Mesenchymal stem cell (in vitro differentiated cells and primary cell): ENCODE data around the gene STAG3.
A peak's percentile ranks its signal among the peaks of the same experiment; 100 is the strongest.

Experiments
- DNase-seq: peaks from one replicate; pipeline ENCODE4 v3.0.0-alpha.2; 2013
- H2AFZ ChIP-seq: one replicate; pipeline ENCODE4 v1.6.1; 2013; ENCODE audit warnings: low read depth, mild to moderate bottlenecking, control low read depth, inconsistent platforms, low read length, moderate library complexity
- H2AK5ac ChIP-seq: 2 replicates; pipeline ENCODE4 v1.6.1; 2013; ENCODE audit warnings: low read length, moderate library complexity, mild to moderate bottlenecking, inconsistent platforms; ENCODE audit not compliant: severe bottlenecking
- H2BK120ac ChIP-seq: one replicate; pipeline ENCODE4 v1.6.1; 2013; ENCODE audit warnings: low read depth, mild to moderate bottlenecking, inconsistent platforms, low read length, moderate library complexity
- H2BK12ac ChIP-seq, 2 experiments: one replicate each; pipeline ENCODE4 v1.6.1; 2013; ENCODE audit warnings: inconsistent platforms in 2 of 2, low read length in 2 of 2, mild to moderate bottlenecking in 2 of 2, moderate library complexity in 2 of 2, control low read depth in 1 of 2
- H2BK15ac ChIP-seq: one replicate; pipeline ENCODE4 v1.6.1; 2013; ENCODE audit warnings: mild to moderate bottlenecking, low read depth, inconsistent platforms; ENCODE audit not compliant: poor library complexity, severe bottlenecking
- H2BK5ac ChIP-seq: 2 replicates; pipeline ENCODE4 v1.6.1; 2013; ENCODE audit warnings: low read depth, mild to moderate bottlenecking, low read length, control low read depth, inconsistent platforms; ENCODE audit not compliant: poor library complexity, severe bottlenecking
- H3K14ac ChIP-seq, 2 experiments: one replicate each; pipeline ENCODE4 v1.6.1; 2013; ENCODE audit warnings: inconsistent platforms in 2 of 2, low read length in 2 of 2, control low read depth in 1 of 2, mild to moderate bottlenecking in 1 of 2, moderate library complexity in 1 of 2
- H3K18ac ChIP-seq, 2 experiments: one replicate each; pipeline ENCODE4 v1.6.1; 2013; ENCODE audit warnings: inconsistent platforms in 2 of 2, low read length in 2 of 2, control low read depth in 1 of 2, low read depth in 1 of 2, mild to moderate bottlenecking in 1 of 2
- H3K23ac ChIP-seq, 2 experiments: one replicate each; pipeline ENCODE4 v1.6.1; 2013; ENCODE audit warnings: inconsistent platforms in 2 of 2, low read length in 2 of 2, mild to moderate bottlenecking in 2 of 2, moderate library complexity in 2 of 2, control low read depth in 1 of 2
- H3K27ac ChIP-seq: 2 replicates; pipeline ENCODE4 v1.5.1; 2013; ENCODE audit warnings: mild to moderate bottlenecking, moderate library complexity, low read length, control low read depth, inconsistent platforms; ENCODE audit not compliant: poor library complexity, severe bottlenecking
- H3K27me3 ChIP-seq, 2 experiments: 2 replicates each; pipeline versions ENCODE4 v1.6.1 to v1.7.0; 2013; ENCODE audit warnings: low read length in 2 of 2, mild to moderate bottlenecking in 2 of 2, moderate library complexity in 2 of 2, control low read depth in 1 of 2, inconsistent platforms in 1 of 2; ENCODE audit not compliant: control insufficient read depth in 1 of 2, insufficient read depth in 1 of 2
- H3K36me3 ChIP-seq, 2 experiments: 2 replicates each; pipeline versions ENCODE4 v1.6.1 to v1.7.0; 2013; ENCODE audit warnings: low read length in 2 of 2, control low read depth in 1 of 2, inconsistent platforms in 1 of 2, low read depth in 1 of 2, mild to moderate bottlenecking in 1 of 2; ENCODE audit not compliant: insufficient read depth in 2 of 2, control insufficient read depth in 1 of 2
- H3K4ac ChIP-seq, 2 experiments: one replicate each; pipeline ENCODE4 v1.6.1; 2013; ENCODE audit warnings: inconsistent platforms in 2 of 2, low read length in 2 of 2, mild to moderate bottlenecking in 2 of 2, moderate library complexity in 2 of 2, control low read depth in 1 of 2, low read depth in 1 of 2
- H3K4me1 ChIP-seq: 2 replicates; pipeline ENCODE4 v1.6.1; 2013; ENCODE audit warnings: low read depth, low read length, control low read depth; ENCODE audit not compliant: control insufficient read depth, insufficient read depth
- H3K4me2 ChIP-seq: 2 replicates; pipeline ENCODE4 v1.6.1; 2013; ENCODE audit warnings: low read length, mild to moderate bottlenecking, inconsistent platforms; ENCODE audit not compliant: poor library complexity, severe bottlenecking
- H3K4me3 ChIP-seq, 2 experiments: 2 replicates each; pipeline versions ENCODE4 v1.5.1 to v1.7.0; 2013; ENCODE audit warnings: low read length in 2 of 2, mild to moderate bottlenecking in 2 of 2, control low read depth in 1 of 2, low read depth in 1 of 2; ENCODE audit not compliant: insufficient read depth in 1 of 2
- H3K79me1 ChIP-seq: replicated peaks from 2 replicates; pipeline ENCODE4 v1.6.1; 2013; ENCODE audit warnings: mild to moderate bottlenecking, control low read depth, low read length, inconsistent platforms; ENCODE audit not compliant: poor library complexity, severe bottlenecking
- H3K9ac ChIP-seq: 2 replicates; pipeline ENCODE4 v1.7.0; 2013; ENCODE audit warnings: mild to moderate bottlenecking, low read length, moderate library complexity
- H3K9me3 ChIP-seq: 2 replicates; pipeline ENCODE4 v1.7.0; 2013; ENCODE audit warnings: mild to moderate bottlenecking, low read length; ENCODE audit not compliant: control insufficient read depth
- H4K8ac ChIP-seq: one replicate; pipeline ENCODE4 v1.6.1; 2013; ENCODE audit warnings: inconsistent platforms, mild to moderate bottlenecking, low read length, moderate library complexity
- H4K91ac ChIP-seq: one replicate; pipeline ENCODE4 v1.6.1; 2013; ENCODE audit warnings: mild to moderate bottlenecking, low read length, inconsistent platforms
- WGBS: methylation state at CpG from one replicate; pipeline ENCODE4 v1.1.7; 2013; ENCODE audit warnings: mixed read lengths; 5-methylcytosine and 5-hydroxymethylcytosine counted together

The STAG3 gene

DNA sequence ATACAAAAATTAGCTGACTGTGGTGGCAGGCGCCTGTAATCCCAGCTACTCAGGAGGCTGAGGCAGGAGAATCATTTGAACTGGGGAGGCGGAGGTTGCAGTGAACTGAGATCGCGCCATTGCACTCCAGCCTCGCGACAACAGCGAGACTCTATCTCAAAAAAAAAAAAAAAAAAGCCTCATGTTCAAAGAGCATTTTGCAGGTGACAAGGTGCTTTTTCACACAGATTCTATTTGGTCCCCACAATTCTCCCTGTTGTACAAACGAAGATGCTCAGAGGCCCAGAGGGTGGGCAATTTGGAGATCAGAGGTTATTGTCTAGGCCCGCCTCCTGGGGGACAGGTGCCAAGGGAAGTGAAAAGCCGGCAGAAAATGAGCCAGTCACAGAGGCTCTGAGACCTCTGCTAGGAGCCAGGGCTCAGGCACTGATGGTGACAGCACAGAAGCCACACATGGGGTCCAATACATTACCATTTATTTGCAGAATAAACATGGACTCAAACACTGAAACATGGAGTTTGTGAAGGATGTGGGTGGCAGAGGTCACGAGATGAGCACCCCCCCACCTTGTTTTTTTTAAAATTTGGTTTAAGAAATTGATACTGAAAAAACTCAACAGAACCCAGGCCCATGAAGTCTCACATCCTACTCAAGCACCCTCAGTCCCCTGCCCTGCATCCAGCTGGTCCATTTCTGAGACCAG, 8.4 kb upstream of the STAG3 start:
- Histone ChIP-seq H3K23ac (no peak overlapping the region), H3K9ac (no peak overlapping the region), H3K4me2 (no peak overlapping the region), H2BK15ac (no peak overlapping the region), H3K27ac (no peak overlapping the region), H2BK120ac (no peak overlapping the region), H2AFZ (no peak overlapping the region), H3K27me3 (peaks cover 31 to 44% of the 10 kb centered on the region in 2 experiments), H2BK12ac (no peak overlapping the region), H3K14ac (no peak overlapping the region), H3K4me3 (no peak overlapping the region), H4K91ac (no peak overlapping the region), H3K79me1 (no peaks in the 10 kb centered on the region), H3K4ac (no peak overlapping the region), H3K4me1 (peaks cover 26% of the 10 kb centered on the region), H3K18ac (no peak overlapping the region), H2BK5ac (no peak overlapping the region), H4K8ac (no peak overlapping the region), H3K9me3 (no peaks in the 10 kb centered on the region), H2AK5ac (no peak overlapping the region), H3K36me3 (peaks cover 0 to 6% of the 10 kb centered on the region in 2 experiments)
- no peak for DNase-seq
- WGBS: 96% methylated on average over 9 of the region's 11 CpGs

DNA sequence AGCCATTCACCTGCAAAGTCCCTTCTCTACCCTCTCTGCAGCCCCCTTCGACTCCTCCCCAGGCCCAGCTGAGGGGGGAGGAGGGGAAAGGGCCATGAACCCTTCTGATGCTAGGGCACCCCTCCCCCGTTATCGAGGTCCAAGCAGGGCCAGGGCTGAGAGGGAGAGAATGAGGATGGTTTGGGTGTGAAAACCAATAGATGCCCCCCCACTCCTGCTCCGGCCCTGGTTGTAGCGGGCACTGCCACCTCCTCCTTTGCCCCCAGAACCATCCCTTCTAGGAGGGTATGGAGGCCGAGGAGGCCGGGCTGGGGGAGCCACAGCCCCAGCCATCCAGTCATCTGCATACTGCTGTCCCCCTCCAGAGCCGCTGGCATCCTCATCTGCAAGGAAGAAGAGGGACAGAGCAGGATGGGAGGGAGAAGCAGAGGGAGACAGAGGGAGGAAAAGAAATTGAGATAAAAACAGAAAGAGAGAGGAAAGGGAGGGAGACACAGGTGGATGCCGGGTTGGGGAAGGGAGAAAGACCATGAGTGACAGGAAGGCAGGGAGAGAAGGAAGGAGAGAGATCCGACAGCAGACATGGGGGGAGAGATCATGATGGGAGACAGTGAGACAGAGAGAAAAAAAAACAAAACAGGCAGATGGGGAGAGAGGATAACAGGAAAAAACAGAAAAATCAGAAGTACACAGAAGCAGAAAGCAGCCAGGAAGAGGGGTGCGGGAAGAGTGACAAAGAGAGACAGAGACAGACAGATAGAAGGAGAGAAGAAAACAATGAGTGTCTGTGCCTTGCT, 7.4 kb upstream of the STAG3 start:
- peaks cover 35 to 44% of the 10 kb centered on the region in 2 experiments for H3K27me3 ChIP-seq
- H3K9ac ChIP-seq: no peak overlapping the region
- no peak overlapping the region for H2AFZ ChIP-seq
- no peak overlapping the region for H3K27ac ChIP-seq
- no peak overlapping the region for H3K4me3 ChIP-seq
- H4K8ac ChIP-seq: peak overlapping the region; percentile 24
- H2BK12ac ChIP-seq: no peak overlapping the region
- H3K4me1 ChIP-seq: peaks cover 26% of the 10 kb centered on the region
- no peak for DNase-seq
- 82% methylated on average over 8 of the region's 11 CpGs for WGBS
- H2BK5ac ChIP-seq: no peak overlapping the region
- no peak overlapping the region for H3K23ac ChIP-seq
- H2AK5ac ChIP-seq: no peak overlapping the region
- no peaks in the 10 kb centered on the region for H3K9me3 ChIP-seq
- no peak overlapping the region for H3K14ac ChIP-seq
- no peak overlapping the region for H3K18ac ChIP-seq
- no peak overlapping the region for H3K4me2 ChIP-seq
- H2BK120ac ChIP-seq: no peak overlapping the region
- H2BK15ac ChIP-seq: no peak overlapping the region
- peaks cover 0 to 11% of the 10 kb centered on the region in 2 experiments for H3K36me3 ChIP-seq
- peaks cover under 1% of the 10 kb centered on the region for H3K79me1 ChIP-seq
- no peak overlapping the region for H4K91ac ChIP-seq
- H3K4ac ChIP-seq: no peak overlapping the region

DNA sequence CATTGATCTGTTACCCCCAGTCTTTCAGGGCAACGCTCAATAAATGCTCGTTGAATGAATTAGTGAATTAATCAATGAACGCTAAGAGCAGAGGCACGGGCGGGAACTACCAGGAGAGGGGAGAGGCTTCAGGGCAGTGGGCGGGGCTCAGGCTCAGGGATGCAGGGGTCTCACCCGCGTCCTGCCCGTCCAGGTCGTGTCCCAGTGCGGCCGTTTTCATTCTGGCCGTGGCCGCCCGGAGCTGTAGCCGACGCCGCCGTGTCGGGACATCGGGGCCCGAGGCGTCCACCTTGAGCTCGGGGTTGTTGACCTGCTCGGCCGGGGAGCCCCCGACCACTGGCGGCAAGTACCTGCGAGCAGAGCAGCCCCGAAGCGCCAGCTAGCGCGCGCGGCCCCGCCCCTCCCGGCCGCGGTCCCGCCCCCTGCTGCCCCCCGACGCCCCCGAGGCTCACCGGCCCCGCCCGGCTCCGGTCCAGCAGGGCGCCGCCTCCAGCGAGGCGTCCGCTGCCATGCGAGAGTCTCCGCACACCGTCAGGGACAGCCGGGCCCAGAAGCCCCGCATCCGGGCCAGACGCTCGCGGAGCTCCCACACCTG, 6.5 kb upstream of the STAG3 start:
- Histone ChIP-seq H2BK120ac (no peak overlapping the region), H3K4me1 (peaks cover 27% of the 10 kb centered on the region), H2AFZ (no peak overlapping the region), H4K8ac (no peak overlapping the region), H3K9ac (no peak overlapping the region), H2BK12ac (no peak overlapping the region), H3K4ac (no peak overlapping the region), H3K4me2 (peak overlapping the region; percentile 62), H3K36me3 (peaks cover 0 to 16% of the 10 kb centered on the region in 2 experiments), H3K14ac (no peak overlapping the region), H3K79me1 (peaks cover 4% of the 10 kb centered on the region), H3K23ac (no peak overlapping the region), H3K27ac (no peak overlapping the region), H3K9me3 (no peaks in the 10 kb centered on the region), H3K4me3 (peak overlapping the region; percentile 26 to 45), H3K18ac (no peak overlapping the region), H2BK5ac (no peak overlapping the region), H3K27me3 (peaks cover 36 to 39% of the 10 kb centered on the region in 2 experiments), H2AK5ac (no peak overlapping the region), H4K91ac (no peak overlapping the region), H2BK15ac (no peak overlapping the region)
- DNase-seq: no peak
- 24% methylated on average over 19 of the region's 61 CpGs for WGBS

DNA sequence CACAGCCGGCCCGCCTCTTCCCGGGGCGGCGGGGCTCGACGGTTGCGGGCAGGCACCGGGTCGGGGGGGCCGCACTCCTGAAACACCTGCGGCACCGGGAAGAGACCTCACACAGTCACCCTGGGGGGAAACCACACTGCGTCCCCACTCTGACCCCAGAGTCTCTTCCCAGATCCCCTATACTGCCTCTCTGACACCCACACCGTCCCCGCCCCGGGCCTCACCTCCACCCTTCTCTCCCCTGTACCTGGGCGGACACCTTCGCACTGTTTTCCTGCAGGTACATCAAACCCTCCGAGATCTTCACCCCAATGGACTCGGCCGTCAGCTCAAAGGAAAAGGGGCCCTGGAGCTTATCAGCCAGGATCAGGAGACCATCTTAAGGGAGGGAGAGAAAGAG, 5.9 kb upstream of the STAG3 start:
- H3K9ac ChIP-seq: no peak overlapping the region
- H2AK5ac ChIP-seq: no peak overlapping the region
- no peak overlapping the region for H3K4me2 ChIP-seq
- no peak overlapping the region for H3K14ac ChIP-seq
- DNase-seq: no peak
- peak overlapping the region; percentile 24 for H4K8ac ChIP-seq
- peak overlapping the region in 1 of 2 experiments; percentile 45 for H3K4me3 ChIP-seq
- H2BK12ac ChIP-seq: no peak overlapping the region
- H3K23ac ChIP-seq: no peak overlapping the region
- no peak overlapping the region for H2BK120ac ChIP-seq
- 51% methylated on average over 13 of the region's 22 CpGs for WGBS
- H4K91ac ChIP-seq: no peak overlapping the region
- H2BK5ac ChIP-seq: no peak overlapping the region
- peak overlapping the region; percentile 16 for H2BK15ac ChIP-seq
- H3K27me3 ChIP-seq: peaks cover 30 to 39% of the 10 kb centered on the region in 2 experiments
- no peak overlapping the region for H2AFZ ChIP-seq
- H3K79me1 ChIP-seq: peaks cover 4% of the 10 kb centered on the region
- H3K4me1 ChIP-seq: peaks cover 29% of the 10 kb centered on the region
- H3K27ac ChIP-seq: no peak overlapping the region
- H3K4ac ChIP-seq: no peak overlapping the region
- no peak overlapping the region for H3K18ac ChIP-seq
- H3K36me3 ChIP-seq: peaks cover 0 to 16% of the 10 kb centered on the region in 2 experiments
- no peaks in the 10 kb centered on the region for H3K9me3 ChIP-seq
